ENCODE results near the gene UBE2D4.
"Not testable (repeated sequence)": the region's sequence is repeated elsewhere in the genome, so short reads cannot be mapped to it uniquely, and the experiment has no call there.

DNA sequence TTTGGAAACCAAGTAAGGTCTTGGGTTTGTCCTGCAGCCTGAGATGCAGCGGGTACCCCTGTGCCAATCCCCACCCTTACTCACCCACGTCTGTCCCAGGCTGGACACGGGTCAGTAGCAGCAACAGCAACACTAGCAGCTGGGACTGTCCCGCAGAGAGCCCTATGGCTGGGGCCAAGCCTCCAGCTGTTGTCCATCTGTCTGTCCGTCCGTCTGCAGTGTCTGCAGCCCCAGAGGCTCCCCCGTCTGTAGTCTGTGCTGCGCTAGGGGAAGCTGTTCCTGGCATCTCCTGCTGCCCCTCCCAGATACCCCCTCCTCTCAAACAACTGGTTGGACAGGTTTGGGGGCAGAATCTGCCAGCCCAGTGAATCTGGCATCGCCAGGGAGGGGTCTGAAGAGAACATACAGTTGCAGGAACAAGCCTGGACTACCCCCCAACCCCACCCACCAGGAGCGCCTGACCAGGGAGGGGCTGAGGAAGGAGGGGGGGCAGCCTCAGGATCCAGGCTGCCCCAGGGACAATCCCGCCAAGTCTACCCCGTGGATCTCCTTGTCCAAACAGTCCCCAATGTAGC lies 63.9 kb downstream of the UBE2D4 start:
- TF ChIP-seq, protein P1, sequence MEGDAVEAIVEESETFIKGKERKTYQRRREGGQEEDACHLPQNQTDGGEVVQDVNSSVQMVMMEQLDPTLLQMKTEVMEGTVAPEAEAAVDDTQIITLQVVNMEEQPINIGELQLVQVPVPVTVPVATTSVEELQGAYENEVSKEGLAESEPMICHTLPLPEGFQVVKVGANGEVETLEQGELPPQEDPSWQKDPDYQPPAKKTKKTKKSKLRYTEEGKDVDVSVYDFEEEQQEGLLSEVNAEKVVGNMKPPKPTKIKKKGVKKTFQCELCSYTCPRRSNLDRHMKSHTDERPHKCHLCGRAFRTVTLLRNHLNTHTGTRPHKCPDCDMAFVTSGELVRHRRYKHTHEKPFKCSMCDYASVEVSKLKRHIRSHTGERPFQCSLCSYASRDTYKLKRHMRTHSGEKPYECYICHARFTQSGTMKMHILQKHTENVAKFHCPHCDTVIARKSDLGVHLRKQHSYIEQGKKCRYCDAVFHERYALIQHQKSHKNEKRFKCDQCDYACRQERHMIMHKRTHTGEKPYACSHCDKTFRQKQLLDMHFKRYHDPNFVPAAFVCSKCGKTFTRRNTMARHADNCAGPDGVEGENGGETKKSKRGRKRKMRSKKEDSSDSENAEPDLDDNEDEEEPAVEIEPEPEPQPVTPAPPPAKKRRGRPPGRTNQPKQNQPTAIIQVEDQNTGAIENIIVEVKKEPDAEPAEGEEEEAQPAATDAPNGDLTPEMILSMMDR (IDR thresholded peaks at IDR 0.05 in 2 of 3, conservative IDR thresholded peaks at IDR 0.05 in 1 of 3; ENCODE audit: insufficient read depth in 2 of 3, low read depth in 1 of 3, low read length in 3 of 3), result not testable (repeated sequence)
- TF ChIP-seq, protein P2, sequence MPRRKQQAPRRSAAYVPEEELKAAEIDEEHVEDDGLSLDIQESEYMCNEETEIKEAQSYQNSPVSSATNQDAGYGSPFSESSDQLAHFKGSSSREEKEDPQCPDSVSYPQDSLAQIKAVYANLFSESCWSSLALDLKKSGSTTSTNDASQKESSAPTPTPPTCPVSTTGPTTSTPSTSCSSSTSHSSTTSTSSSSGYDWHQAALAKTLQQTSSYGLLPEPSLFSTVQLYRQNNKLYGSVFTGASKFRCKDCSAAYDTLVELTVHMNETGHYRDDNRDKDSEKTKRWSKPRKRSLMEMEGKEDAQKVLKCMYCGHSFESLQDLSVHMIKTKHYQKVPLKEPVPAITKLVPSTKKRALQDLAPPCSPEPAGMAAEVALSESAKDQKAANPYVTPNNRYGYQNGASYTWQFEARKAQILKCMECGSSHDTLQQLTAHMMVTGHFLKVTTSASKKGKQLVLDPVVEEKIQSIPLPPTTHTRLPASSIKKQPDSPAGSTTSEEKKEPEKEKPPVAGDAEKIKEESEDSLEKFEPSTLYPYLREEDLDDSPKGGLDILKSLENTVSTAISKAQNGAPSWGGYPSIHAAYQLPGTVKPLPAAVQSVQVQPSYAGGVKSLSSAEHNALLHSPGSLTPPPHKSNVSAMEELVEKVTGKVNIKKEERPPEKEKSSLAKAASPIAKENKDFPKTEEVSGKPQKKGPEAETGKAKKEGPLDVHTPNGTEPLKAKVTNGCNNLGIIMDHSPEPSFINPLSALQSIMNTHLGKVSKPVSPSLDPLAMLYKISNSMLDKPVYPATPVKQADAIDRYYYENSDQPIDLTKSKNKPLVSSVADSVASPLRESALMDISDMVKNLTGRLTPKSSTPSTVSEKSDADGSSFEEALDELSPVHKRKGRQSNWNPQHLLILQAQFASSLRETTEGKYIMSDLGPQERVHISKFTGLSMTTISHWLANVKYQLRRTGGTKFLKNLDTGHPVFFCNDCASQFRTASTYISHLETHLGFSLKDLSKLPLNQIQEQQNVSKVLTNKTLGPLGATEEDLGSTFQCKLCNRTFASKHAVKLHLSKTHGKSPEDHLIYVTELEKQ (CRISPR knock-in tag; IDR thresholded peaks at IDR 0.05), result not testable (repeated sequence)
- TF ChIP-seq POLR2A (conservative IDR thresholded peaks at IDR 0.05); RAD21 (CRISPR knock-in tag; conservative IDR thresholded peaks at IDR 0.05 in 1 of 2, IDR thresholded peaks at IDR 0.05 in 1 of 2); BRCA1 (IDR thresholded peaks at IDR 0.05); BRCA1 (CRISPR knock-in tag; IDR thresholded peaks at IDR 0.05): not testable (repeated sequence)
